Occipital lobe (tissue), 2 donors: ENCODE measurements around the gene UBE2V1. TPM values are rescaled to one million over a fixed set of nuclear protein-coding genes. Genes with fewer than 3 reads are reported as not detected.

Experiments used
- DNase-seq: peaks from one replicate; lab custom pipeline; 2025; lab: John Stamatoyannopoulos, UW
- total RNA-seq: library from RNA; depleted of rRNA; stranded (reverse); fragments of >200 nt; gene quantifications from one replicate; pipeline ENCODE4 v1.2.3, GENCODE V29; 2014

Gene UBE2V1
- total RNA-seq, 1 donor from 2014 or later, result 30.1 TPM

DNA sequence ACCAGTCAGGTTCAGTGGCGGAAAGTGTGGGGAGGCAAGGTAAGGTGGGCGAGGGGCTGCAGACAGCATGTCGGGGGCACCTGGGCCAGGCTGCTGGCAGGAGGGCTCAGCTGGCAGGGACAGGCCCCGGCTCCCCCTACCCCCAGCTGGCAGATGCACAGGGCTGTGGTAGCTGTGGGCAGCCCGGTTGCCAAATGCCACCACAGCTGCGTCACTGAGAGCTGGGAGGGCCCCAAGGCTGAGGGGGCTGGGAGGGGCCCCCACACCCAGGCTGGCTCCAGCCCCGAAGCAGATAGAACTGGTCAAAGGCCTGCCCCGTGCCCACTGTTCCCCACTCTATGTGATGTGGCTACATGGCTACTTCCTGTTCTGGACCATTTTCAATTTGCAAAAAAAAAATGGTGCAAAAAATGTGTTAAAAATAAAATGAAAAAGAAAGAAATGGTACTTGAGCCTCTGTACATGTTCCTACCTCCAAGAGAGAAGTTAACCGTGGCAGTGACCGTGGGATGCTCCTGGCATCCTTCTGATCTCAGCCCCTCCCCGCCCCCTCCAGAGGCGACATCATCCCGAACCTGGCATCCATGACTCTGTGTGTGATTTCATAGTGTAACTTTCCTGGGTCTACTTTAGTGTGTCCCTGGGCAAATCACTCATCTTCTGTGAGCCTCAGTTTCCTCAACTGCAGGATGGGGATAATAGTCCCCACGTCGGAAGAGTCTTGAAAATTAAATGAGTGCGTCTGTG lies 64.4 kb downstream of the UBE2V1 start:
- DNase-seq, result no peak

DNA sequence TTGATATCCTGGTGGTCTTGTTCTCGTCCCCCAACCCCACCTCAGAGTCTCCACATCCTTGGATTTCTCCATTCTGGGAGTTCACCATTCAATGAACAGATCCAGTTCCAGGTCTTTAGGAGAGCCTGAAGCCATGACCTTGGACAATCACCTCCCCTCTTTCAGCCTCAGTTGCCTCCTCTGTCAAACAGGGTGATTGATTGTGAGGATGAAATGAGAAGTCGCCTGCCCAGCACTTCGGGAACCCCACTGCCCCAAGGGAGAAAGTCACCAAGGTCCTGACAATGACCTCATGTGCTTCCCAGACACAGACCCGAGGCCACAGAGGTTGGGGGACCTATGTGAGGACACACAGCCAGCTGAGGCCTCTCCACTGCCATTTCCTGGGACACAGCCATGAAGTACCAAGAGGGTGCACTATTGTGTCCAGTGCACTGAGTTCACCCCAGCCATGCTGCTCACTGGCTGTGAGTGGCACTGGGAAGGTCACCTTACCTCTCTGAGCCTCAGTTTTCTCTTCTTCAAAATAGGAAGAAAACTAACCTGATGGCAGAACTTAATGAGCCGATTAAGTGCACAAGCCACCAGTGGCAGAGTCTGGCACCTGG lies 68.5 kb downstream of the UBE2V1 start:
- DNase-seq, result no peak

DNA sequence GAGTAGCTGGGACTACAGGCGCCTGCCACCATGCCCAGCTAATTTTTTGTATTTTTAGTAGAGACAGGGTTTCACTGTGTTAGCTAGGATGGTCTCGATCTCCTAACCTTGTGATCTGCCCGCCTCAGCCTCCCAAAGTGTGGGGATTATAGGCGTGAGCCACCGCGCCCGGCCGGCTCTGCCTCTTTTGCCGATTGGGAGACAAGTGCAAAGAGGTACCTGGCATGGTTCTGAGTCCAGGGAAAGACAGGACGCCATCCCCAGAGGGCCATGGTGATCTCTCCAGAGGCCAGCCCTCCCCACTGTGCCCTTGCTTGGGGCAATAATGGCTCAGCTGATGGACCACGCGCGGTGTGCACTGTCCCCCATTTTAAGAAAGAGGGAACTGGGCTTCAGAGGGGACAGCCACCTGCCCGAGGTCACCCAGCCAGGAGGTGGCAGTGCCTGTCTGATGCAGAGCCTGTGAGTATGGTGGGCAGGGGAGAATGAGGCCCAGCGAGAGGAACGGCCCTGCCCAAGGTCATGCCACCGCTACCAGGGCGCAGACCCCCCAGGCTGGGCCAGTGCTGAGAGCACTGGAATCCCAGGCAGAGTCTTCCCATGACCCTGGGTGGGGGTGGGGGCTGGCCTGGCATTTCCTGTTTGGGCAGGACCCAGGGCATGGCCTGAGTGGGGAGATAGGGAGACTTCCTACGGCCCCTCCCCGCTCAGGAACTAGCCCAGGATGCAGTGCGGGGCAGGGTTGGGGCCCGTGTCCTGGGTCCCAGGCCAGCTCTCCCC lies 69.2 kb downstream of the UBE2V1 start:
- DNase-seq, result no peak

DNA sequence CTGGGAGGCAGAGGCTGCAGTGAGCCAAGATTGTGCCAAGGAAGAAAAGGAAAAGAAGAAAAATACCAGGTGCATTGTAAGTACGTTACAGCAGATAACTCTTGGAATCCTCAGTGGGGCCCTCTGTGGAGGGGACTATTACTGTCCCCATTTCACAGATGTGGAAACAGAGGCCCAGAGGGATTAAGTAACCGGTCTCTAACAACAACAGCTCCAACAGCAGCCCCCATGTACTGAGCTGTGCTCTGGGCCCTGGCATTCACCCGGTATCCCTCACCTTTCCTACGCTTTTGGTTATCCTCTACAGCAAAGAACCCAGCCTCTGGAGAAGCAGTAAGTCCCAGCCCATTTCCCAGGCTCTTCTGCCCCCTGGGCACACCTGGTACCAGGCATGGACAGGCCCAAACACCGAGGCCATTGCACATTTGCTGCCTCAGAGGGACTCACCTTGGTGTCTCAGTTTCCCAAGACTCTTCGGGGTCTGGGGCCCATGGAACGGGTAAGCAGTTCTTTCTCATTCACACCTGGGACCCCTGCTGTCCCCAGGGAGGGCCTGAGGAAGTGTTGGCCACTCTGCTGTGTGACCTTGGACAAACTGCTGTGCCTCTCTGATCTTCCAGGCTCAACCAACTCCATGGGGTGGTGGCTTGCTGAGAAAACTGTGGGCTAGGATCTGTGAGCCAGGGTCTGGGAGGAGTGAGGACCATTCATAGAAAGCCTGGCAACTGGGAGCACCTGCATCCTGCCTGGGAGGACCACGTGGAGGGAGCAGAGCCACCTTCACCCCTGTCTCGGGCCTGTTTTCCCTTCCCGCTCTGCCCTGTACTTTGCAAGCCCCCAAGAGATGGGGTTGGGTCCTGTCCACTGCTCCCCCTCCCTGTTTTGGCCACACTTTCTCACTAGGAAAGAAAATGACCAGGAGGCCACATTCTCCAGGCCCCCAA lies 70.3 kb downstream of the UBE2V1 start:
- no peak for DNase-seq

DNA sequence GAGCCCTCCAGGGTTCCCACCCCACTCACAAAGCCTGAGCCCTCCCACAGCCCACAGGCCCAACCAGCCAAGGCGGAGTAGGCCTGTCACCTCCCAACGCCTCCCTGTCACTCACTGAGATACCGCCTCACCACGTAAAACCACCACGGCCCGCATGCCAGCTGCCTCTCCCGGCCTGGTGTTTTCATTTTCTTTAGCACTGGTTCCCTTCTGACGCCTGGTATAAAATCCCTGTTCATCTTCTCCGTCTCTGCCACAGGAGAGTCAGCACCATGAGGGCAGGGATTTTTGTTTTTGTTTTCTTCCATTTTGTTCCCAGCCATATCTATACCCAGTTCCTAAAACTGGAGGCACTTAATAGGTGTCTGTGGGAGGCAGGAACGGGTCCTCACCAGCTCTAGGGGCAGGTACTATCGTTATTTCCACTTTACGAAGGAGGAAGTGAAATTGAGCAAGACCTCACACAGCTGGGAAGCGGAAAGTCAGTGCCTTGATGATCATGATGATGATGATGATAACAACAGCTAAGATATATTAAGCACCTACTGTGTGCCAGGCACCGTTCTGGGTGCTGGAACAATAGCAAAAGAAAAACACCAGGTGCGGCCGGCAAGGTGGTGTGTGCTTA lies 71.6 kb downstream of the UBE2V1 start:
- no peak for DNase-seq

DNA sequence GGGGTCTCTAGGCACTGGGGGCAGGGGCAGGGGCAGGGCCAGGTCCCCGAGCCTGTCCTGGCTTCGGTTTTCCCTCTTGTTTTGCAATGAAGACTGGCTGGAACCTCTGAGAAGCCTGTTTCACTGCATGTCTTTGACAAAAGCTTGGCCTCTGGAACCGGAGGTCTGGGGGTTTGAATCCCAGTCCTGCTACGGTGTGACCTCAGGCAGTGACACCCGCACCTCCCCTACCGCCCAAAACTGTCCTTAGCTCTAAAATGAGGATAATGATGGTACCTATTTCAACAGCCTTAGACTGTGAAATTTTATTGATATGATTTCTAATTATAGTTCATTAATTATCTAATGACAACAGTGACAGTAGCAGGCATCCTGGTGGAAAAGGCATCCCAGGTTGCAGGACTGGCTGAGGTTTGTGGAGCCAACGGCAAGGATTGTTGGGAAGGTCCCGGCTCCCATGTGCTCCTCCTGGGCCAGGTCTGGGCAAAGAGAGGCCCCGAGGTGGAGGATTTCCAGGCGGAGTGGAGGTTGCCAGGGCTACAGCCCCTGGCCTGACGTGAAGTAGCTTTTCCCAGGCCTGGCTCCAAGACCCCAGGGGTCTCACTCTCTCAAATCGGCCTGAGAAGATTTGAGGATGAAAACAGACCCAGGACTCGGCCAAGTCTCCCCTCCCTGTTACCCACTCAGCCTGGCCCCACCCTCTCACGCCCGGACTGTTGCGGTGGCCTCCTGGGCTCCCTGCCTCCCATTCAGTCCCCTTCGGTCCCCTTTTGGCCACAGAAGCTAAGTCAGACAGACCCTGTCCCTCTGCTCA lies 72.3 kb downstream of the UBE2V1 start:
- DNase-seq, result no peak

DNA sequence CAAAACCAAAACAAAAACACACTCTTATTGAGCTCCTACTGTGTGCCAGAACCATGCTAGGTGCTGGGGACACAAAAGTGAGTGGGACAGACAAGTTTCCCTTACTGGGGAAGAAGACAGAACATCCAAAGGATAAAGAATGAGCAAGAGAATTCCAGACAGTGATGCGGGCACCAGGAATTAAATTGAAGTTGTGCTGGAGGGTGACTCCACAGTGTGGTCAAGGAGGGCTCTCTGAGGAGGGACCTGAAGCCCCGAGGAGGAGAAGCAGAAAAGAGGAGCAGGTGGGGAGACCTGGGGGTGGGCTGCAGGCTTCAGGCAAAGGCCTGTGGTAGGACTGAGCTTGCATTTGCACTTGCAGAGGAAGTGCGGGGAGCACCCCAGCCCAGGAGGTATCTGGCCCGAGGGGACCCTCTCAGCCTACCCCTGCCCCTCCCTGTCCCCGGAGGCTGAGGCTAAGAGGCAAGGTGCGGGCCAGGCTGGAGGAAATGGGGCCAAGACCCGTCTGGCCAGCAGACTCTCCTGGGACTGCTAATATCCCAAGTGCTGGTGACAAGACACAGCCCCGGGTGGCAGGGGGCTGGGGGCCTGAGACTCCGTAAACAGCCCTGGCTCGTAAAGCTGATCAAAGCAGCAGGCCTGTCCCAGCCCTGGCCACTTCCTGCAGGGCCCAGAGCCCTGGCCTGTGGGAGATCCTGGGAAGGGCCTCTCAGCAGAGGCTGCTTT lies 73.1 kb downstream of the UBE2V1 start:
- DNase-seq, result no peak

DNA sequence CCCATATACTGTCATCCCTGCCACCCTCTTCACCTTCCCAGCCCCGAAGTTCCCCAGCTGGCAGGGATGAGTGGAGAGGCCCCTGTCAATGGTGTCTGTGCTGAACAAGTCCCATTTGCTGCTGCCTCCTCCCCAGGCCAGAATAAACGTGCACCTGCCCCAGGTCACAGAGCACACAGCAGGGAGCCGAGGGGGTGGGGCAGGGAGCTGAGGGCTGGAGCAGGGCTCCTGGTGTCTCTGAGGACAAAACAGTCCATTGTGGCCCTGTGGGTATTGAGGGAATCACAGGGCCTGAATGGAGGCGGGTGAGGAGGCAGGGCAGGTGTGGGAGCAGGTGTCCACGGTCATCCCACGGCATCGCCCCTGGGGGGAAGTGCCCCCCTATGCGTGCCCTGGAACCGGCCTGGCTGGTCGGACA lies 74.4 kb downstream of the UBE2V1 start:
- DNase-seq, result no peak

DNA sequence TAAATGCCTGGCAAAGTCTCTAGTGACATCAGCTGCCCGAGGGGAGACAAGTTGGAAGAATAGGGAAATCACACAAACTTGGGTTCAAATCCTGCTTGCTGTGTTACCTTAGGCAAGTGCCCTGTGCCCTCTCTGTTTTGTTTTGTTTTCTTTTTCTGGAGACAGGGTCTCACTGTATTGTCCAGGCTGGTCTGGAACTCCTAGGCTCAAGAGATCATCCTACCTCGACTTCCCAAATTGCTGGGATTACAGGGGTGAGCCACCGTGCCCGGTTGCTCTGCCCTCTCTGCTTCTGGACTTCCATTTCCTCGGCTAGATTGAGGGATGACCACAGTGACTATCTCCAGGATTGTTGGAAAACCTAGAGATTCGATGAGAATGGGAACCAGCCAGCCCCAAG lies 74.8 kb downstream of the UBE2V1 start:
- DNase-seq, result no peak

DNA sequence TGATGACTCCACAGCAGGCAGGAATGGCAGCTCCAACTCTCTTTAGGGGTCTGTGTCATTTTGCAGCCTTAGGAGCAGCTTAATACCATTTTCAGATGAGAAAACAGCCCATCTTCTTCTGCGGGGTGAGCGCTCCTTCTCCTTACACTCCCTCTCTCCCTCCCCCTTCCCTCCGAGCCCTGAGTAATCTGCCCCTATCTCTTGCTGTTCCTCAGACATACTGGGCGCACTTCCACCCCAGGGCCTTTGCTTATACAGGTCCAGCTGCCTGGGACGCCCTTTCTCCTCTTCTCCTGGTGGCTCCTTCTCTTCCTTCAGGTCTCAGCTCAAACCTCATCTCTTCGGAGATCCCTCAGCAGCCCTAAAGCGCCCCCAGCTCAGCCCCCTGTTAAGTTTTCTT lies 75.4 kb downstream of the UBE2V1 start:
- no peak for DNase-seq

DNA sequence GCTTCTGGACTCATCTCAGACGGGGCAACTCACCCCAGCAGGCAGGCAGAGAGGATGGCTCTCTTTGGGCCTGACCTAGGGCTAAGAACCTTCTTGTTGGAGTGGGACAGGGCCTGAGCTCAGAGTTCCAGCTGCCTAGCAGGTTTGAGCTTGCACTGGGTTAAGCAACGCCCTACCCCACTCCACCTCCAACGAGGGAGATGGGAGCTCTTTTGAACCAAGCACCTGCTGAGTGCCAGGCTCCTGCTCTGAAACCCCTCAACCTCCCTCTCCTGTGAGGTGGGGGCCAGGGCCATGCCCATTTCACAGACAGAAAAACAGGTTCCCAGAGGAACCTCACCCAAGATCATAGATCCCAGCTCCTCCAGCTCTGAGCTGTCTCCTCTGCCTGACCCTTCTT lies 75.8 kb downstream of the UBE2V1 start:
- no peak for DNase-seq

DNA sequence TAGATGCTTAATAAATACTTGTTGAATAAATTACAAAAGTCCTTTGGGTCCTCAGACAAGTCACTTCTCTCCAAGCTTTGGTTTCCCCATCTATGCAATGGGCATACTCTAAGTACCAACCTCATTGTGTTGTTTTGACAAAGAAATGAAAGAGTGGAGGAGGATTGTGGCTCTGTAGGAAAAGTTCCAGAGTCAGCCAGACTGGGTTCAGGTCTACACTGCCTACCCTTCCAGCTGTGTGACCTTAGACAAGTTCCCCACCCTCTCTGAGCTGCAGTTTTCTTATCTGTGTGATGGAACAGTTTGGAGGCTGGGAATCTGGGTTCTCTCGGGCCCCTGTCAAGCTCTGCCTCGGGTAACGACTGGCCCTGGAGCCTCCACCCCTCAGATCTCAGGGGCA lies 76.2 kb downstream of the UBE2V1 start:
- DNase-seq, result no peak

DNA sequence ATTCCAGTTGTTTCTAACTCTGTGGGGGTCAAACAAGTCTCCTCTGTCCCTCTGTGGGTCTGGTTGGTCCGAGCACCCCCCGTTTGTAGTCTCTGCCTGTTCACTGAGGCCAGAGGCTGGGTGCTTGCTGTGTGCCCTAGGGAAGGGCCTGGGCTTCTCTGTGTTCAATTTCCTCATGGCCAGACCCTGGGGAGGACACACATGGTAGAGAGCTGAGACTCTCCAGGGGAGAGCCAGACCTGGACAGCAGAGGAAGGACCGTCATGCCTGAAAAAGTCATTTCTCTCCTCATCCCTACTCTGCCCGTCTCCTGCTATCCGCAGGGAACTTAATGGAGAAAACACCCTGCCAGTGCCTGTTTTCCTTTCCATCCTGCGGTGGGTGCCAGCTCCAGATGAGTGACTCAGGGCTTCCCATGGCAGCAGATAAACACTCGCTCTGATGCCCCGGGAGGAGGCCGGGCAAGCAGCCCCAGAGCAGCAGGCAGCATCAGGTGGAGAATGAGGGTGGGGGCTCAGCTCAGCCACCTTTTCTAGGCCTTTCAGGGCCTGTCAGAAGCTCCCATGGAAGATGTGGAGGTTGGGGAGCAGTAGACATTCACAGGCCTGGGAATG lies 78.3 kb downstream of the UBE2V1 start:
- DNase-seq, result no peak

DNA sequence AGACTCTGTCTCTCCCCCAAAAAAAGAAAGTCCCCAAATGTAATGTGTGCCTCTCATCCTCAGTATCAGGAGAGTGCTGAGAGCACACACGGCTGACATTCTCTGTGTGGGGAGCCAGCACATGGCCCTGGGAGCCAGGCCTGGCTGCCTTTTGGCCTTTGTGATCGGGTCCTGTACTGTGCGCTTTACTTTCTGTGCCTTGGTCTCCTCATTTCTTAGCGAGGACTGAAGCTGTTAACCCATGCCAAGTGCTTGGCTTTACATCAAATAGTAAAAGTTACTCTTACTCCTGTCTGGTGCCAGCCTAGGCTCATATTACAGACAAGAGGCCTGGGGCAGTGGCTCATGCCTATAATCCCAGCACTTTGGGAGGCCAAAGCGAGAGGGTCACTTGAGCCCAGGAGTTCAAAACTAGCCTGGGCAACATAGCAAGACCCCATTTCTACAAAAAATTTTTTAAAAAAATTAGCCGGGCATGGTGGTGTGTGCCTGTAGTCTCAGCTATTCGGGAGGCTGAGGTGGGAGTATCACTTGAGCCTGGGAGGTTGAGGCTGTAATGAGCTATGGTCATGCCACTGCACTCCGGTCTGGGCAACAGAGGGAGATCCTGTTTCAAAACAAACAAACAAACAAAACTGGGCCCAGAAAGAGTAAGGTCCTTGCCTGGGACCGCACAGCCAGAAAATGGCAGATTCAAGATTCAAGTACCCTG lies 79.8 kb downstream of the UBE2V1 start:
- no peak for DNase-seq
